Suprapubic skin (tissue), 4 donors: ENCODE measurements around the gene SEZ6L2. TPM values are rescaled to one million over a fixed set of nuclear protein-coding genes. Genes with fewer than 3 reads are reported as not detected.

ENCODE experiments used
- DNase-seq, 2 donors: peaks; one replicate each; pipeline ENCODE4 v3.0.0-alpha.2; 2019; ENCODE audit warnings: low spot score in 2 of 2
- H3K27ac ChIP-seq: fragments of 200-600 bp; sonication (generic); one replicate; pipeline ENCODE4 v1.5.1; 2019
- H3K27me3 ChIP-seq: fragments of 200-600 bp; sonication (generic); one replicate; pipeline ENCODE4 v1.5.1; 2019
- H3K36me3 ChIP-seq: fragments of 200-600 bp; sonication (generic); one replicate; pipeline ENCODE4 v1.5.1; 2019
- H3K4me1 ChIP-seq: fragments of 200-600 bp; sonication (generic); one replicate; pipeline ENCODE4 v1.5.1; 2019
- H3K4me3 ChIP-seq: fragments of 200-600 bp; sonication (generic); one replicate; pipeline ENCODE4 v1.5.1; 2019; ENCODE audit warnings: mild to moderate bottlenecking
- H3K9me3 ChIP-seq: fragments of 200-600 bp; sonication (generic); one replicate; pipeline ENCODE4 v1.5.1; 2019
- EP300 ChIP-seq: sonication (generic); formaldehyde crosslinking; IDR thresholded peaks from one replicate; pipeline ENCODE4 v1.6.1; 2017; ENCODE audit warnings: antibody characterized with exemption
- POLR2A ChIP-seq, 2 donors: fragments of 450-650 bp; IDR thresholded peaks; one replicate each; pipeline ENCODE4 v1.6.1; 2017; ENCODE audit warnings: antibody characterized with exemption in 2 of 2, mild to moderate bottlenecking in 2 of 2, moderate library complexity in 2 of 2
- POLR2AphosphoS5 ChIP-seq, 3 donors: sonication (generic); formaldehyde crosslinking; IDR thresholded peaks; one replicate each; pipeline ENCODE4 v1.6.1; 2017; ENCODE audit warnings: antibody characterized with exemption in 3 of 3
- whole genome bisulfite sequencing: methylation state at CpG from one replicate; pipeline ENCODE4 v1.1.5; 2018; 5-methylcytosine and 5-hydroxymethylcytosine counted together
- total RNA-seq, 4 donors: library from RNA; depleted of rRNA; stranded (reverse); fragments of >200 nt; gene quantifications; one replicate each; pipeline ENCODE4 v1.1.0, GENCODE V29; 2016
- TF ChIP-seq, protein P1 (sequence below), 2 donors: fragments of 200-600 bp in 1 of 2; fragments of 450-650 bp in 1 of 2; sonication (generic) in 1 of 2; IDR thresholded peaks; one replicate each; pipeline ENCODE4 v1.5.1; 2016 to 2019; ENCODE audit warnings: antibody characterized with exemption in 2 of 2, mild to moderate bottlenecking in 1 of 2, moderate library complexity in 1 of 2

The SEZ6L2 gene
- total RNA-seq, 4 donors from 2014 or later, result 0.98 to 2.9 (median 1.2) TPM

DNA sequence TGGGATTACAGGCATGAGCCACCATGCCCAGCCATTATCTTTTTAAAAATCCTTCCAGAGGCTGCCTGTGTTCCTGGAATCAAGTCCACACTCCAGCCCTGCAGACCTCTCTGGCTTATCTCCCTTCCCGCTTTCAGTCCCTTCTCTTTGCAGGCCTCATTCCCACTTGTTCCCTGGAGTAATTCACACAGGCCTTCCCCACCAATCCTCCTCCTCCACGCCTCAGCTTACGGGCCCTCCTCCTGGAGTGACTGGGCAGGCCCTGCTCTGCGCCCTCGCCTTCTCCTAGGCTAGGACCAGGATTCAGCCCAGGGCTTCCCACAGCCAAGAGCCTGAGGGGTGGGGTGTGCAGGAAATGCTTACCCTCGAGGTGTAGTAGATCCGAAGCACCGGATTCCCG lies 39.1 kb downstream of the SEZ6L2 start:
- WGBS, result 92% methylated on average over 9 of the region's 9 CpGs

DNA sequence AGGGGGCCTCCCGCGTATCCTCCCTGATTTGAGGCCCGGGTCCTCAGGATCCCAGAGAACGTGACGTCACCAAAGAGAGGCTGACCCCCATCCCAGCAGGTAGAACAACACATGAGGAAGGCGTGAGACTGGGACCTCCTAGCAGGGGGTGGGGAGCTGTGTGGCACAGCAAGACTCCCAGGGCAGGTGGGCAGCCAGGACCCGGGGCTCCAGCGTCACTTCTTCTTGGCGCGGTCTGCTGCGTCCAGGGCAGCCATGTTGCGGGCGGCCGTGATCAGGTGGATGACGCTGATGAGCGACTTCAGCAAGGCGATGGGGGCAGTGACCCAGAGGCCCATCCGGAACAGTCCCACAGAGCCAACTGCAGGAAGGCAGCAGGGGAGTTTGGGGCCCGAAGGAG lies 40.4 kb downstream of the SEZ6L2 start:
- 93% methylated on average over 12 of the region's 19 CpGs for WGBS
- no peak for DNase-seq
- Histone ChIP-seq H3K4me3 (no peak overlapping the region), H3K9me3 (no peaks in the 10 kb centered on the region), H3K4me1 (peaks cover 30% of the 10 kb centered on the region), H3K36me3 (peaks cover 31% of the 10 kb centered on the region), H3K27ac (no peak overlapping the region), H3K27me3 (no peaks in the 10 kb centered on the region)
- TF ChIP-seq, protein P1, sequence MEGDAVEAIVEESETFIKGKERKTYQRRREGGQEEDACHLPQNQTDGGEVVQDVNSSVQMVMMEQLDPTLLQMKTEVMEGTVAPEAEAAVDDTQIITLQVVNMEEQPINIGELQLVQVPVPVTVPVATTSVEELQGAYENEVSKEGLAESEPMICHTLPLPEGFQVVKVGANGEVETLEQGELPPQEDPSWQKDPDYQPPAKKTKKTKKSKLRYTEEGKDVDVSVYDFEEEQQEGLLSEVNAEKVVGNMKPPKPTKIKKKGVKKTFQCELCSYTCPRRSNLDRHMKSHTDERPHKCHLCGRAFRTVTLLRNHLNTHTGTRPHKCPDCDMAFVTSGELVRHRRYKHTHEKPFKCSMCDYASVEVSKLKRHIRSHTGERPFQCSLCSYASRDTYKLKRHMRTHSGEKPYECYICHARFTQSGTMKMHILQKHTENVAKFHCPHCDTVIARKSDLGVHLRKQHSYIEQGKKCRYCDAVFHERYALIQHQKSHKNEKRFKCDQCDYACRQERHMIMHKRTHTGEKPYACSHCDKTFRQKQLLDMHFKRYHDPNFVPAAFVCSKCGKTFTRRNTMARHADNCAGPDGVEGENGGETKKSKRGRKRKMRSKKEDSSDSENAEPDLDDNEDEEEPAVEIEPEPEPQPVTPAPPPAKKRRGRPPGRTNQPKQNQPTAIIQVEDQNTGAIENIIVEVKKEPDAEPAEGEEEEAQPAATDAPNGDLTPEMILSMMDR (IDR thresholded peaks at IDR 0.05), result no peak
- TF ChIP-seq POLR2A (IDR thresholded peaks at IDR 0.05) (no peak), EP300 (no peak), POLR2AphosphoS5 (IDR thresholded peaks at IDR 0.05) (no peak)

More for the DNA sequence above, 39.1 kb downstream of the SEZ6L2 start:
- H3K4me1 ChIP-seq, result peaks cover 30% of the 10 kb centered on the region
- no peak for TF ChIP-seq EP300
- TF ChIP-seq, protein P1 (IDR thresholded peaks at IDR 0.05), result no peak
- no peak for TF ChIP-seq POLR2AphosphoS5 (IDR thresholded peaks at IDR 0.05)
- no peak for TF ChIP-seq POLR2A (IDR thresholded peaks at IDR 0.05)
- no peak overlapping the region for H3K4me3 ChIP-seq
- H3K27ac ChIP-seq, result no peak overlapping the region
- no peaks in the 10 kb centered on the region for H3K27me3 ChIP-seq
- no peaks in the 10 kb centered on the region for H3K9me3 ChIP-seq
- DNase-seq, result no peak
- H3K36me3 ChIP-seq, result peaks cover 31% of the 10 kb centered on the region

DNA sequence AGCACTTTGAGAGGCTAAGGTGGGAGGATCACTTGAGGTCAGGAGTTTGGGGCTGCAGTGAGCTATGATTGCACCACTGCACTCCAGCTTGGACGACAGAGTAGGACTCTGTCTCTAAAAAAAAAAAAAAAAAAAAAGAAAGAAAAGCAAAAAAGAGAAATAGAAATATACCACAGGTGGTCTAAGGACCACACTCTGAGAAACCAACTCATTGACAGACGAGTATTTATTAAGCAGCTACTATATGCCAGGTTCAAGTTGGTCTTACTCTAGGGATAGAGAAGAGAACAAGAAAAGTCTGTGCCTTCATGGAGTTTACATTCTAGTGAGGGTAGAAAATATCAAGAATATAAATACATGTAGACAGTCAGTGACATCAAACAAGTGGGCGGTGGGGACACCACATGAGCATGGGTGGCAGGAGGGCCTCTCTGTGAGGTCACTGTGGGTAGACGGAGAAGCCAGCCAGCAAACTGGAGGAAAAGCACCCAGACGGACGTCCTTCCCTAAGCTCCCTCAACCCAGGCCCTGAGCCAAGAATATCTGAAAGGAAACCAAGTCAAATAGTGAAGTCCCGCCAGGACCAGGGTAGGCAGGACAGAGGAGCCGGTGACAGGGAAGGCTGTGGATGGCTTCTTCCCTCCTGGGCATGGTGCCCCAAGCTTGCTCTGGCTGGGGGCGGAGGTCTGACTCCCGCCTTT lies 41.1 kb downstream of the SEZ6L2 start:
- Histone ChIP-seq H3K9me3 (no peaks in the 10 kb centered on the region), H3K36me3 (peaks cover 31% of the 10 kb centered on the region), H3K4me3 (no peak overlapping the region), H3K27ac (no peak overlapping the region), H3K27me3 (no peaks in the 10 kb centered on the region), H3K4me1 (peaks cover 26% of the 10 kb centered on the region)
- WGBS, result 76% methylated on average over 10 of the region's 10 CpGs
- DNase-seq, result no peak
- TF ChIP-seq POLR2A (IDR thresholded peaks at IDR 0.05) (no peak), EP300 (no peak), POLR2AphosphoS5 (IDR thresholded peaks at IDR 0.05) (no peak)
- TF ChIP-seq, protein P1 (IDR thresholded peaks at IDR 0.05), result no peak

DNA sequence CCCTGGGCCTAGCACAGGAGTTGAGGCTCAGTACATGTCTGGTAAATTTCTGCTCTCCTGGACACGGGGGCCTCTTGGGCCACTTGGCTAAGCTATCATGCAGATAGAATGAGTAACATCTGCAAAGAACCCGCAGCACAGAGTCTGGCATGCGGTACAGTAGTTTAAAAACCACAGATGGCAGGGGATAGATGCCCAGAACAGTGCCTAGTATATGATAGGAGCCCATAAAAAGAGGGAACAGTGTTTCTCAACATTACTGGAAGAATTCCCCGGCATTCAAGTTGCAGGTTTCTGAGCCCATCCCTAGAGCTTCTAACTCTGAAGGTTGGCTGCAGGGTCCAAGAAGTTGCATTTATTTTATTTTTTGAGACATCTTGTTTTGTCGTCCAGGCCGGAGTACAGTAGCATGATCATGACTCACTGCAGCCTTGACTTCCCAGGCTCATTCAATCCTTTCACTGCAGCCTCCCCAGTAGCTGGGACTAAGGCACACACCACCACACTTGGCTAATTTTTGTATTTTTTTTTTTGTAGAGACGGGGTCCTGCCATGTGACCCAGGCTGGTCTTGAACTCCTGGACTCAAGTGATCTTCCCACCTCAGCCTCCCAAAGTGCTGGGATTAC lies 42.1 kb downstream of the SEZ6L2 start:
- no peak for DNase-seq
- 68% methylated on average over 7 of the region's 7 CpGs for WGBS
- TF ChIP-seq POLR2AphosphoS5 (IDR thresholded peaks at IDR 0.05) (no peak), POLR2A (IDR thresholded peaks at IDR 0.05) (no peak), EP300 (no peak)
- TF ChIP-seq, protein P1 (IDR thresholded peaks at IDR 0.05), result no peak
- Histone ChIP-seq H3K9me3 (no peaks in the 10 kb centered on the region), H3K4me3 (no peak overlapping the region), H3K4me1 (peaks cover 24% of the 10 kb centered on the region), H3K27me3 (no peaks in the 10 kb centered on the region), H3K36me3 (peaks cover 31% of the 10 kb centered on the region), H3K27ac (no peak overlapping the region)

DNA sequence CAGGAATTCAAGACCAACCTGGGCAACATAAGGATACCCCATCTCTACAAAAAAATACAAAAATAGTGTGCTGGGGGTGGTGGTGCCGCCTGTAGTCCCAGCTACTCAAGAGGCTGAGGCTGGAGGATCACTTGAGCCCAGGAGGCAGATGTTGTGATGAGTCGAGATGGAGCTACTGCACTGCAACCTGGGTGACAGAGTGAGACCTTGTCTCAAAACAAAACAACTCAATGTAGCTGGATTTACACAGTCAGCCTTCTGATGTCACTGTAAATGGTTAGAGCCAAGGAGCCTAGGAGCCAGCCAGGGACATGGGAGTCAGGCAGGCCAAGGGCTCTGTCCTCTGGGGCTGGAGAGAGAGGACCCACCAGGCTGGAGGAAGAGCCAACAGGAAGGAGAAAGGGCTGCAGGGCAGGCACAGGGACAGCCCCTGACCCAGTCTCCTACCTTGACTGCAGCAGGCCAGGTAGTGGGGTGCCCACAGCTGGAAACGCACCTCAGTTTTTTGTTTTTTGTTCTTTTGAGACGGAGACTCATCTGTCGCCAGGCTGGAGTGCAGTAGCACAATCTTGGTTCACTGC lies 44.7 kb downstream of the SEZ6L2 start:
- Histone ChIP-seq H3K4me3 (no peak overlapping the region), H3K27me3 (no peaks in the 10 kb centered on the region), H3K4me1 (peaks cover 9% of the 10 kb centered on the region), H3K9me3 (no peaks in the 10 kb centered on the region), H3K36me3 (peaks cover 16% of the 10 kb centered on the region), H3K27ac (no peak overlapping the region)
- no peak for DNase-seq
- TF ChIP-seq EP300, result no peak
- no peak for TF ChIP-seq POLR2A (IDR thresholded peaks at IDR 0.05)
- TF ChIP-seq, protein P1 (IDR thresholded peaks at IDR 0.05), result no peak
- no peak for TF ChIP-seq POLR2AphosphoS5 (IDR thresholded peaks at IDR 0.05)
- WGBS, result 85% methylated on average over 5 of the region's 5 CpGs
